GM19193 (cell line): ENCODE results near the gene ARF4.

Experiments
- POLR2A ChIP-seq: IDR thresholded peaks from 4 replicates; pipeline ENCODE4 v1.6.1; 2011; ENCODE audit not compliant: insufficient read depth, insufficient read length; ENCODE audit errors: extremely low read depth

Gene ARF4

DNA sequence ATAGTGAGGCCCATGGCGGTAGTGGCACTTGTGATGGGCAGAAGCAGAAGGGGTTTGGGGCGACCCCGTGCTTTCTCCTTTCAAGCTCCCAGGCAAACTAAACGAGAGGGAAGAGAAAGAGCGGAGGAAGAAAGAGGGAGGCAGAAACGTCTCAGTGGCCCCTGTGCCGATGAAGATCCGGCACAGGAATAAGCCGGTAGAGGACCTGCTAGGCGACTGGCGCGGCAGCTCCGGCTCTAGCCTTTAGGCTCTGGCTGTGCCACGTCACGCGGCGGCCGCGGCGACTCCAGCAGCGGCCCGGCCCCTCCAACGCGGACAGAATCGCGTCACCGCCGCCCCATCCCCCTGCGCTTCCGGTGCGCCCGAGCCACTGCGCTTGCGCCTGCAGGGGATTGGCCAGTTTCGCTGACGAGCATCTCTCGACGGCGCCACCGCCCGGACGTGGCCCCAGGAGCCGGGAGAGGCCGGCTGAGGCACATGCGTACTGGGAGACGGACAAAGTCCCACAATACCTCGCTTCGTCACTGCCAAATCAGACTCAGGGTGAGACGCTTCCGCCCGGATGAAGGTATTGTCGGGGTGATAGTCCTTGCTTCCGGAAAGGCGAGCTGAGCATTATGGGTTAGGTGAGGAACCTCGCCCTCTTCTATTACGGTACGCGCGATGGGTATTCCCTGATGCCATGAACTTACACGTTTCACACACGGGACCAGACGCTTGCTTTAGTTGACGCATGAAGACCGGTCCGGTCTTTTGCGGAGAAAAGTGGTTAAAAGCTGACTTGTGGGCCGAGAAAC lies at the start of gene ARF4:
Gene ARF4 (minus strand): TSS at position 218 of the 797 bp plus-strand sequence. CDS start 204 bp downstream, at position 14.
- peak; percentile 97 for TF ChIP-seq POLR2A

- TF ChIP-seq POLR2A, result no peak
Observed at GRCh38 chr3:57646723-57647122, 49.6 kb upstream of the ARF4 start.

GRCh38 chr3:57644740-57645139 lies 47.6 kb upstream of the ARF4 start:
- TF ChIP-seq POLR2A, result no peak

- TF ChIP-seq POLR2A, result no peak
Observed at GRCh38 chr3:57637391-57637790, 40.2 kb upstream of the ARF4 start.

DNA sequence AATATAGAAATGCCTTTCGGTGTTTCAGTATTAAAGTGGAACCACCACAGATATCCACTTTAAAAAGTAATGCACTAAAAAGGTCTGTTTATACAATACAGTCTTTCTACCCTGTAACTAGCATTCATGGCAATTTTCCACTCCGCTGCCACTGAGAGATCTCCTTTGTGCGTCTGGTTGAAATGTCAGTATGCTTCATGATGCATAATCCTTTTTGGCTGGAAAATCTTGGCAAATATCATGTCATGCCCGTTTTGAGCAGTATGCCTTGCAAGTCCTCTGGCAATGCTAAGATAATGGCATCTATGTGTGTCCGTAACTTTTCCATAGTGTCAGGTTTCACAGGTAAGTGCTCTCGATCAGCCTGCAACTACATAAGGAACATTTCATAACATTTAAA lies 30.8 kb upstream of the ARF4 start:
- no peak for TF ChIP-seq POLR2A

- no peak for TF ChIP-seq POLR2A
Observed at GRCh38 chr3:57624801-57625200, 27.7 kb upstream of the ARF4 start.

- no peak for TF ChIP-seq POLR2A
Observed at GRCh38 chr3:57622362-57622761, 25.2 kb upstream of the ARF4 start.

DNA sequence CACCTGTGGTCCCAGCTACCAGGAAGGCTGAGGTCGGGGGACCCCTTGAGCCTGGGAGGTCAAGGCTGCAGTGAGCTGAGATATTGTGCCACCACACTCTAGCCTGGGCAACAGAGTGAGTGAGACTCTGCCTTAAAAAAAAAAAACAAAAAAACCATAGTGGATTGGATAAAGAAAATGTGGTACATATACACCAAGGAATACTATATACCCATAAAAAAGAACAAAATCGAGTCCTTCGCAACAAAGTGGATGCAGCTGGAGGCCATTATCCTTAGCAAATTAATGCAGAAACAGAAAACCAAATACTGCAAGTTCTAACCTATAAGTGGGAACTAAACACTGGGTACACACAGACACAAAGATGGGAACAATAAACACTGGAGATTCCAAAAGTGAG lies 20.6 kb upstream of the ARF4 start:
- TF ChIP-seq POLR2A, result no peak

DNA sequence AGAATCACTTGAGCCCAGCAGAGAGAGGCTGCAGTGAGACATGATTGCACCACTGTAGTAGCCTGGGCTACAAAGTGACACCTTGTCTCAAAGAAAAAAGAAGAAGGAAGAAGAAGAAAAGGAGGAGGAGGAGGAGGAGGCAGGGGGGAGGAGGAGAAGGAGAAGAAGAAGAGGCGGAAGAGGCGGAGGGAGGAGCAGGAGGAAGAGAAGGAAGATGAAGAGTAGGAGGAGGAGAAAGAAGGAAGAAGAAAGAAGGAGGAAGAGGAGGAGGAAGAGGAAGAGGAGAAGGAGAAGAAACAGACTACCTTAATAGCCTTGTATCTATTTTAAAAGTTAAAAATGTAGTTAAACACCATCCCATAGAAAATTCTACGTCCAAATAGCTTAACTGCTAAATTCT lies 19.1 kb upstream of the ARF4 start:
- no peak for TF ChIP-seq POLR2A

DNA sequence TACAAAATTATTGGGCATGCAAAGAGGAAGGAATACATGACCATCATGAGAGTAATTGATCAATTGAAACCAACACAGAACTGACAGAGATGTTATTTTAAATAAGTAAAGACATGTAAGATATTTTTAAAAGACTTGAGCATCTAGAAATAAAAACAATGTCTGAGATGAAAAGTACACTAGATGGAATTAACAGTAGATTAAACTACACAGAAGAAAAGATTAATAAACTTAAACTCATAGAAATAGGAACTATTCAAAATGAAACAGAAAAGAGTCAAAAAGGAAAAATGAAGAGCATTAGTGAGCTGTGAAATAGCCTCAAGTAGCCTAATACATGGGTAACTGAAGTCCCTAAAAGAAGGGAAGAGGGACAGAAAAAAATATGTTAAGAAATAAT lies 8.5 kb upstream of the ARF4 start:
- no peak for TF ChIP-seq POLR2A

GRCh38 chr3:57604971-57605370 lies 7.8 kb upstream of the ARF4 start:
- no peak for TF ChIP-seq POLR2A

DNA sequence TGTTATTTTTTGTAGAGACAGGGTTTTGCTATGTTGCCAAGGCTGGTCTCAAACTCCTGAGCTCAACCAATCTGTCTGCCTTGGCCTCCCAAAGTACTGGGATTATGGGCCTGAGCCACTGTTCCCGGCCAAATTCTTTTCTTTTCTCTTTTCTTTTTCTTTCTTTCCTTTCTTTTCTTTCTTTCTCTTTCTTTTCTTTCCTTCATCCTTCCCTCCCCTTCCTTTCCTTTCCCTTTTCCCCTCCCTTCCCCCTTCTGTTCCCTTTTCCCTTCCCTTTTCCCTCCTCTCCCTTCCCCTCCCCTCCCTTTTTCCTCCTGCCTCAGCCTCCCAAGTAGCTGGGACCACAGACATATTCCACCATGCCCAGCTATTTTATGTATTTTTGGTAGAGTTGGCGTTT lies 3.1 kb upstream of the ARF4 start:
- TF ChIP-seq POLR2A, result no peak

GRCh38 chr3:57598765-57599360 lies 1.7 kb upstream of the ARF4 start:
- TF ChIP-seq POLR2A, result no peak

DNA sequence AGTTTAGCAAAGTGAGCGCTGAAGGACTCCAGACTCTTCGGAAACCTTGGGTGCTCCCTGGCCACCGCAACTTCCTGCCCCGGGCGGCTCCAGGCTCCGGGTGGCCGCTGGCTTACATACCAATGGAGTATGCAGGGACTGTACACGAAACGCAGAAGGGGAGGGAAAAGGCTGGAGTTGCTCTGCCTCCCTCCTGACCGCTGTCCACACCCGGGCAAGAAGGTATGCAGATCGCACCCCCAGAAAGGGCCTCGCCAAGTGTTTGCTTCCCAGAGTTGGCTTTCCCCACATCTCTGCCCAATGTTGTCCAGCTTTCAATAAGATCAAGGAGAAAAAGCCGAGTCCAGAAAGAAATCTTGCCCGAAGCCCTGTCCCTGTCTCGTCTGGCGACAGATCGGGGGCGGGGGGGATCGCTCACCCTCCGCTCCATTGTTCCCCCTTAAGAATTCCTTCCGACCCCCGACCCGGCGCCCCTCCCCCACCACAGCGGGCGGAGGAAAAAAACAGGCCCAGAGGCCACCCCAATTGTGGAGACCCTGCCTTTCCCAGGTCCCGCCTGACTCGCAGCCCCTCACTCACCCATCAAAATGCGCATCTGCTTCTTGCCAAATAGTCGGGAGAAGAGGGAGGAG lies 533 bp downstream of the ARF4 start:
- no peak for TF ChIP-seq POLR2A

GRCh38 chr3:57594576-57594975 lies 2.6 kb downstream of the ARF4 start:
- TF ChIP-seq POLR2A, result no peak

- TF ChIP-seq POLR2A, result no peak
Observed at GRCh38 chr3:57594144-57594543, 3.0 kb downstream of the ARF4 start.
